WTC11 (cell line): ENCODE data around the gene HDAC9.

ENCODE experiments used
- NR2C2 ChIP-seq: sonication (generic); formaldehyde crosslinking; IDR thresholded peaks from 2 replicates; pipeline ENCODE4 v1.8.0; 2022; ENCODE audit warnings: mild to moderate bottlenecking, missing genetic modification reagents
- TF ChIP-seq, protein P1 (sequence below): sonication (generic); formaldehyde crosslinking; IDR thresholded peaks from 2 replicates; pipeline ENCODE4 v1.8.1; 2022; ENCODE audit warnings: missing genetic modification reagents, borderline replicate concordance

- TF ChIP-seq, protein P1, sequence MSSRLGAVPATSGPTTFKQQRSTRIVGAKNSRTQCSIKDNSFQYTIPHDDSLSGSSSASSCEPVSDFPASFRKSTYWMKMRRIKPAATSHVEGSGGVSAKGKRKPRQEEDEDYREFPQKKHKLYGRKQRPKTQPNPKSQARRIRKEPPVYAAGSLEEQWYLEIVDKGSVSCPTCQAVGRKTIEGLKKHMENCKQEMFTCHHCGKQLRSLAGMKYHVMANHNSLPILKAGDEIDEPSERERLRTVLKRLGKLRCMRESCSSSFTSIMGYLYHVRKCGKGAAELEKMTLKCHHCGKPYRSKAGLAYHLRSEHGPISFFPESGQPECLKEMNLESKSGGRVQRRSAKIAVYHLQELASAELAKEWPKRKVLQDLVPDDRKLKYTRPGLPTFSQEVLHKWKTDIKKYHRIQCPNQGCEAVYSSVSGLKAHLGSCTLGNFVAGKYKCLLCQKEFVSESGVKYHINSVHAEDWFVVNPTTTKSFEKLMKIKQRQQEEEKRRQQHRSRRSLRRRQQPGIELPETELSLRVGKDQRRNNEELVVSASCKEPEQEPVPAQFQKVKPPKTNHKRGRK (CRISPR knock-in tag) = no peak
- no peak for TF ChIP-seq NR2C2 (CRISPR knock-in tag)
These were observed 198.9 kb downstream of the HDAC9 start for GRCh38 chr7:18694484-18694883.
